Stimulated activated naive B cell treated with anti-CD40 and anti-IgM and Interleukin-4, amounts not matched to agents 10 μg/mL and 1 μg/mL and 100 μg/mL, for 72 hours (primary cell): ENCODE results near the gene SART1.
"Not testable (repeated sequence)": the region's sequence is repeated elsewhere in the genome, so short reads cannot be mapped to it uniquely, and the experiment has no call there.

Experiments used
- ATAC-seq, 2 donors: fragments of 150-1000 bp; cut with Tn5 transposase; replicated peaks; 2 replicates each; pipeline ENCODE4 v1.10.0; 2021; ENCODE audit warnings: moderate library complexity in 1 of 2
- DNase-seq: peaks from one replicate; pipeline ENCODE4 v3.0.0; 2021
- H3K27ac Mint-ChIP-seq: one replicate; pipeline ENCODE4 v1.8.0; 2022; ENCODE audit warnings: mild to moderate bottlenecking, mixed read lengths
- H3K27me3 Mint-ChIP-seq, 2 donors: one replicate each; pipeline ENCODE4 v1.8.0; 2022; ENCODE audit warnings: mixed read lengths in 2 of 2
- H3K36me3 Mint-ChIP-seq, 2 donors: one replicate each; pipeline ENCODE4 v1.8.0; 2022; ENCODE audit warnings: mixed read lengths in 2 of 2, mild to moderate bottlenecking in 1 of 2
- H3K4me1 Mint-ChIP-seq, 2 donors: one replicate each; pipeline ENCODE4 v1.8.0; 2022; ENCODE audit warnings: mixed read lengths in 2 of 2, mild to moderate bottlenecking in 1 of 2
- H3K4me3 Mint-ChIP-seq, 2 donors: one replicate each; pipeline ENCODE4 v1.8.0; 2022; ENCODE audit warnings: mild to moderate bottlenecking in 2 of 2, mixed read lengths in 2 of 2, moderate library complexity in 1 of 2
- H3K9me3 Mint-ChIP-seq, 2 donors: one replicate each; pipeline ENCODE4 v1.8.0; 2022; ENCODE audit warnings: mixed read lengths in 2 of 2, mild to moderate bottlenecking in 1 of 2

SART1 gene

DNA sequence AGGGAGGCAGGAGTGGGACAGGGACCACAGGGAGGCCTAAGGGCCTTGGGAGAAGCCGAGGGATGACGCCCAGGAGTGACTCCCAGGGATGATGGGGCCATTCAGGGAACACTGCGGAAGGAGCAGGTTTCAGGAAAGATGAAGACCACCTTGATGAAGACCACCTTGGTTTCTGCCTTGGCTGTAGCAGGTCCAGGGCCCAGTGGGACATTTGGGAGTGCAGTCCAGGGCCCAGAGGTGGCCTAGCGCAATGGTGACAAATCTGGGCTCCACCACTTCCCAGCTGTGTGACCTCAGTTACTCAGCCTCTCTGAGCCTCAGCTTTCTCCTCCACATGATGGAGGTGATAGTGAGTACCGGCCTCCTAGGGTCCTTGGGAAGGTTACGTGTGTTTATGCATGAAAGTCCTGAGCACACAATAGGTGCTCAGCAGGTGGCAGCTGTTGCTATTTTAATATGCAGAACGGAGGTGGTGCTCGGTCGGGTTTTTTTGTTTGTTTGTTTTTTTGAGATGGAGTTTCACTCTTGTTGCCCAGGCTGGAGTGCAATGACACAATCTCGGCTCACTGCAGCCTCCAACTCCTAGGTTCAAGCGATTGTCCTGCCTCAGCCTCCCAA lies 15.5 kb upstream of the SART1 start:
- Mint-ChIP-seq H3K4me3 (no peak overlapping the region), H3K27me3 (peaks cover 5 to 13% of the 10 kb centered on the region in 2 donors)
- ATAC-seq = no peak

DNA sequence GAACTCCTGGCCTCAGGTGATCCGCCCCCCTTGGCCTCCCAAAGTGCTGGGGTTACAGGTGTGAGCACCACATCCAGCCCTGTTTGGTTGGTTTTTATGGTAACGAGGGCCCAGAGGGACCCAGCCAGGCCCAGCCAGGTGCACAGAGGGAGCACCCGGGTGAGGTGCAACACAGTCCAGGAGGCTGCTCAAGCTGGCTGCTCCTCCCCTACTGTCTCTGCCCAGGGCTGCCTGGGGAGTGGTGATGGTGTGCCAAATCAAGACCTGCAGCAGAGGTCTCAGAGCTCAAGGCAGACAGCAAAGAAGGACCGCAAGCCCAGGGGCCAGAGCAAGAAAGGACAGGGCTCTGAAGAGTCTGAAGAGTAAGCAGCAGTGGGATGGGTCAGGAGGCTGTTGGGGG lies 14.9 kb upstream of the SART1 start:
- Mint-ChIP-seq H3K4me3 (no peak overlapping the region), H3K4me1 (peaks cover under 1 to 2% of the 10 kb centered on the region in 2 donors), H3K9me3 (no peaks in the 10 kb centered on the region), H3K27ac (no peak overlapping the region), H3K36me3 (no peaks in the 10 kb centered on the region), H3K27me3 (peaks cover 5 to 13% of the 10 kb centered on the region in 2 donors)
- DNase-seq (no peak), ATAC-seq (no peak)

More for the DNA sequence above, 15.5 kb upstream of the SART1 start:
- Mint-ChIP-seq H3K27ac (no peak overlapping the region), H3K9me3 (no peaks in the 10 kb centered on the region), H3K4me1 (peaks cover 6 to 8% of the 10 kb centered on the region in 2 donors), H3K36me3 (no peaks in the 10 kb centered on the region)
- no peak for DNase-seq

DNA sequence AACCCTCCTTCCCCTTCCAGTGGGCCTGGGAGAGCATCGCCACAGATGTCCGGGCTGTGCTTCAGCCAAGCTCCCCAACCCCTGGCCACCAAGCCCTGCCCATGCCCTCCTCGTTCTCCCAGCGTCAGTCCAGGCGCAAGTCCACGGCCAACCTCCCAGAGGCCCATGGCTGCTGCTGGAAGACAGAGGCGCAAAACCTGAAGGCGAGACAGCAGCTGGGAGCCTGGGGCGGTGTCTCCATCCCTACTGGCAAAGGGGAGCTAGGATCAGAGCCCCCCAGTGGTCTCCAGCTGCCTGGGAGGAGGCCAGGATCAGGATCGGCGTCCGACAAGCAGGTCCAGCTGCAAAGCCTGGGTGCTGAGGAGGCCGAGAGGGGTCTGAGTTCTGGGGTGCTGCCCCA lies 14.4 kb upstream of the SART1 start:
- no peaks in the 10 kb centered on the region for H3K4me1 Mint-ChIP-seq

DNA sequence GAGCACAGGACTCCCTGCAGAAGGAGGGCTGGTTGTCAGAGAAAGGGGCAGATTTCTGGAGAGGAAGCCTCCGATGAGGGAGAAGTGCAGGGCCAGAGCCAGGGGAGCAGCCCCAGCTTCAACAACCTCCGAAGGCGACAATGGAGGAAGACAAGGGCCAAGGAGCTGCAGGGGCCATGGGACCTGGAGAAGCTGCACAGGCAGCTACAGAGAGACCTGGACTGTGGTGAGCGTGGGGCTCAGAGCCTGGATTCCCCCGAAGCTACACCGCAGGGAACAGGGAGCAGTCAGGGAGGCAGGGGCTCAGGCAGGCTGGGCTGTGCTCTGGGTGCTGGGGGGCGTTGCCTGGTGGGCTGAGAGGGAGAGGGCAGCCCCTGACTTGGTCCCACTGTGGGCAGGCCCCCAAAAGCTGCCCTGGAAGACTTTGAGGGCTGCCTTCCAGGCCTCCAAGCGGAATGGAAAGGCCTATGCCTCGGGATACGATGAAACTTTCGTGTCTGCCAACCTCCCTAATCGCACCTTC lies 13.9 kb upstream of the SART1 start:
- ATAC-seq (no peak), DNase-seq (no peak)
- H3K4me3 Mint-ChIP-seq = no peak overlapping the region
- H3K27ac Mint-ChIP-seq = no peak overlapping the region
- no peaks in the 10 kb centered on the region for H3K36me3 Mint-ChIP-seq
- no peaks in the 10 kb centered on the region for H3K9me3 Mint-ChIP-seq
- H3K27me3 Mint-ChIP-seq = peaks cover 5 to 13% of the 10 kb centered on the region in 2 donors
- no peaks in the 10 kb centered on the region for H3K4me1 Mint-ChIP-seq

More for the DNA sequence above, 14.4 kb upstream of the SART1 start:
- no peak for ATAC-seq
- peaks cover 5 to 13% of the 10 kb centered on the region in 2 donors for H3K27me3 Mint-ChIP-seq
- no peaks in the 10 kb centered on the region for H3K9me3 Mint-ChIP-seq
- no peak for DNase-seq
- H3K27ac Mint-ChIP-seq = no peak overlapping the region
- H3K36me3 Mint-ChIP-seq = no peaks in the 10 kb centered on the region
- no peak overlapping the region for H3K4me3 Mint-ChIP-seq

DNA sequence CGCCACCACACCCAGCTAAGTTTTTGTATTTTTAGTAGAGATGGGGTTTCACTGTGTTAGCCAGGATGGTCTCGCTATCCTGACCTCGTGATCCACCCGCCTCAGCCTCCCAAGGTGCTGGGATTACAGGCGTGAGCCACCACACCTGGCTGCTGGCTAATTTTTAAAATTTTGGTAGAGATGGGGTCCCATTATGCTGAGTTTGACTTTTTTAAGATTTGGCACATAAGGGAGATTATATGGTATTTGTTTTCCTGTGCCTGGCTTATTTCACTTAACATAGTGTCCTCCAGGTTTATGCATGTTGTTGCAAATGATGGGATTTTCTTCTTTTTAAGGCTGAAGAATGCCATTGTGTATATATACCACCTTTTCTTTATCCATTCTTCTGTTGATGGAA lies 10.8 kb upstream of the SART1 start:
- H3K36me3 Mint-ChIP-seq, DNase-seq, H3K4me3 Mint-ChIP-seq, H3K27ac Mint-ChIP-seq, H3K9me3 Mint-ChIP-seq, H3K4me1 Mint-ChIP-seq, ATAC-seq: not testable (repeated sequence)
- H3K27me3 Mint-ChIP-seq = peaks cover 5 to 13% of the 10 kb centered on the region in 2 donors

DNA sequence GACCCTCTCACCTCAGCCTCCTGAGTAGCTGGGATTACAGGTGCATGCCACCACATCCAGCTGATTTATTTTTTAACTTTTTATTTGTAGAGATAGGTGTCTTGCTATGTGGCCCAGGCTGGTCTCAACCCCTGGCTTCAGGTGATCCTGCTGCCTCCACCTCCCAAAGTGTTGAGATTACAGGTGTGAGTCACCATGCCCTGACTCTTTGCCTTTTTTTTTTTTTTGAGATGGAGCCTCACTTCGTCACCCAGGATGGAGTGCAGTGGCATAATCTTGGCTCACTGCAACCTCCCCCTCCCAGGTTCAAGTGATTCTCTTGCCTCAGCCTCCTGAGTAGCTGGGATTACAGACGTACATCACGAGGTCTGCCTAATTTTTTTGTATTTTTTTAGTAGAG lies 9.9 kb upstream of the SART1 start:
- not testable (repeated sequence) for H3K27ac Mint-ChIP-seq, DNase-seq, H3K4me3 Mint-ChIP-seq, ATAC-seq, H3K9me3 Mint-ChIP-seq, H3K36me3 Mint-ChIP-seq, H3K4me1 Mint-ChIP-seq
- peaks cover 5 to 13% of the 10 kb centered on the region in 2 donors for H3K27me3 Mint-ChIP-seq

DNA sequence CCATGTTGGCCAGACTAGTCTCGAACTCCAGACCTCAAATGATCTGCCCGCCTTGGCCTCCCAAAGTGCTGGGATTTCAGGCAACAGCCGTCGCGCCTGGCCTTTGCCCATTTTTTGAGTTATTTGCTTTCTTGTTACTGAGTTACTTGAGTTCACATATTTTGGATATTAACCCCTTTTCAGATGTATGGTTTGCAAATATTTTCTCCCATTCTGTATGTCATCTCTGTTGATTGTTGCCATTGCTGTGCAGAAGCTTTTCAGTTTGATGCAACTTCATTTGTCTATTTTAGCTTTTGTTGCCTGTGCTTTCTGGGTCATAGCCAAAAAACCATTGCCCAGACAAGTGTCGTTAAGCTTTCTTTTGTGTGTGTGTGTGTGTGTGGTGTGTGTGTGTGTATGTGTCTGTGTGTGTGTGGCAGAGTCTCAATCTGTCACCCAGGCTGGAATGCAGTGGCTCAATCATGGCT lies 9.4 kb upstream of the SART1 start:
- DNase-seq (no peak), ATAC-seq (no peak)
- H3K4me3 Mint-ChIP-seq = no peak overlapping the region
- peaks cover 6 to 9% of the 10 kb centered on the region in 2 donors for H3K4me1 Mint-ChIP-seq
- peaks cover 5 to 12% of the 10 kb centered on the region in 2 donors for H3K27me3 Mint-ChIP-seq
- no peaks in the 10 kb centered on the region for H3K9me3 Mint-ChIP-seq
- H3K36me3 Mint-ChIP-seq = no peaks in the 10 kb centered on the region
- no peak overlapping the region for H3K27ac Mint-ChIP-seq

DNA sequence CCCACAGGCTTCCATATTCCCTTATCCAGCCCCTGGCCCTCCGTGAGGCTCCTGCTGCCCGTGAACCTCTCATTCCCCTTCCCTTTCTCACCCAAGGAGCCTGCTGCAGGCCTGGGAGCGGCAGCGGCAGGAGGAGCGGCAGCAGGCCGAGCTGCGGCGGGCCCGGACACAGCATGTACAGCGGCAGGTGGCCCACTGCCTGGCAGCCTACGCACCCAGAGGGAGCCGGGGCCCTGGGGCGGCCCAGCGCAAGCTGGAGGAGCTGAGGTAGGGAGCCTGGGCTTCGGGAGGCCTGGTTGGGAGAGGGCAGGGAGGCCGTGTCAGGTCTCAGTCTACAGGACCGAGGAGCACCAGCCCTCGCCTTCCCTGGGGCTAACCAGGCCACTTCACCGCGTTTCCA lies 8.1 kb upstream of the SART1 start:
- no peaks in the 10 kb centered on the region for H3K36me3 Mint-ChIP-seq
- no peak overlapping the region for H3K4me3 Mint-ChIP-seq
- ATAC-seq = no peak
- H3K4me1 Mint-ChIP-seq = peaks cover 15 to 22% of the 10 kb centered on the region in 2 donors
- no peak overlapping the region for H3K27ac Mint-ChIP-seq
- no peak for DNase-seq
- no peaks in the 10 kb centered on the region for H3K9me3 Mint-ChIP-seq
- H3K27me3 Mint-ChIP-seq = peaks cover 0 to under 1% of the 10 kb centered on the region in 2 donors

DNA sequence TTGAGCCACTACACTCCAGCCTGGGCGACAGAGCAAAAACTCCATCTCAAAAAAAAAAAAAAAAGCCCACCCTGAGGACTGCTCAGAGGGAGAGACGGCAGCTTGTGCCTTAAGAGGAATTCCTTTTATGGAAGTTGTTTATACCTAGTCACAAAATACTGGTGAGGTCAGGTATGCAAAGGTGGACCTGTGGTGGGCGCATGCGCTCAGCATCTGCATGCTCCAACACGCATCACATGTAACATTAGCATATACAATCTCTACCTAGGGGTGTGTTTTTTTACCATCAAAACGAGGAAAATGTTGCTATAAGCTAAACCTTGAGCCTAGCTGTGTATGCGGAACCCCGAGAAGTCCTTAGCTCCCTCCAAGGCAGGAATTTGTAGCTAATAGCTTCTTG lies 6.8 kb upstream of the SART1 start:
- H3K27ac Mint-ChIP-seq = no peak overlapping the region
- DNase-seq = no peak

DNA sequence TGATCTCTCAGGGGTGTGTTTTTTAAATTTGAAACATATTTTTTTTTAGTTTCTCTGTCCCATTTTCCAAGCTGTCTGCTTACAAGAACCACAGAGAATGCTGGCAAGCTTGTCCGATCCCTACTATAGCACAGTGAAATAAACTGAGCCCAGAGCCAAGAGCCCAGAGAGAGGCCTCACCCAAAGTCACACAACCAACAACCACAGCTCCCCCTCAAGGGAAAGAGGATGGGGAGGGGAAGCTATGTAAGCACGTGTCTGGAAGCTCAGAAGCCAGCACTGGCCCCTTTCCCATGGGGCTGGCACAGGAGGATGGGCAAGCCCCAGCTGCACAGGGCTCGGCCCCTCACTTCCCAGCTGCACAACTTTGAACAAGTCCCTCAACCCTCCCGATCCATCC lies 3.2 kb upstream of the SART1 start:
- no peaks in the 10 kb centered on the region for H3K9me3 Mint-ChIP-seq
- peak overlapping the region; percentile 37 for H3K27ac Mint-ChIP-seq
- no peak overlapping the region for H3K4me3 Mint-ChIP-seq
- no peaks in the 10 kb centered on the region for H3K27me3 Mint-ChIP-seq
- no peak for ATAC-seq
- no peak for DNase-seq
- H3K36me3 Mint-ChIP-seq = peaks cover 6 to 15% of the 10 kb centered on the region in 2 donors
- peaks cover 33 to 36% of the 10 kb centered on the region in 2 donors for H3K4me1 Mint-ChIP-seq

More for the DNA sequence above, 6.8 kb upstream of the SART1 start:
- no peaks in the 10 kb centered on the region for H3K9me3 Mint-ChIP-seq
- peaks cover 15 to 23% of the 10 kb centered on the region in 2 donors for H3K4me1 Mint-ChIP-seq
- no peaks in the 10 kb centered on the region for H3K27me3 Mint-ChIP-seq
- no peak overlapping the region for H3K4me3 Mint-ChIP-seq
- no peaks in the 10 kb centered on the region for H3K36me3 Mint-ChIP-seq
- no peak for ATAC-seq

DNA sequence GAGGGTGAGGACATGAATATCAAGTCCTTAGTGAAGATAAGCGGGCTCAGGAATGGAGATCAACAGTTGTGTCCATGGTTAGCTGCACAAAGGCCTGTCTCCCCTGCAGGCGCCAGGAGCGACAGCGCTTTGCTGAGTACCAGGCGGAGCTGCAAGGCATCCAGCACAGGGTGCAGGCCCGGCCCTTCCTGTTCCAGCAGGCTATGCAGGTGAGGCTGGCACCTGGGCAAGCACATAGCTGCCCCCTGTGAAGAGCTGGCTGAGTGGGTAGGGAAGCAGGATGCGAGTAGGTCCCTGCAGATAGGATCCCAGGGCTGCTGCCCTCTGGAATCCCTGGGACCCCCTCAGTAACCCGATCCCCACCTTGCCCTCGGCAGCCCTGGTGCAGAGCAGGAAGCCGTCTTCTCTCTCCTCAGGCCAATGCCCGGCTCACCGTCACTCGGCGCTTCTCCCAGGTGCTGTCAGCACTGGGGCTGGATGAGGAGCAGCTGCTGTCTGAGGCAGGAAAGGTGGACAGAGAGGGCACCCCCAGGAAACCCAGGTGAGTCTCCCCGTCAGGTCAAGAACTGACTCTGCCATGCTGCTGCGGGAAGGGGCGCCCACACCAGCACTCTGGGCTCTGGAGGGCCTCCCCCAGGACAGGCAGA lies 2.6 kb upstream of the SART1 start:
- H3K36me3 Mint-ChIP-seq = peaks cover 8 to 15% of the 10 kb centered on the region in 2 donors
- H3K27me3 Mint-ChIP-seq = no peaks in the 10 kb centered on the region
- peaks cover 35 to 42% of the 10 kb centered on the region in 2 donors for H3K4me1 Mint-ChIP-seq
- no peak overlapping the region for H3K4me3 Mint-ChIP-seq
- ATAC-seq (no peak), DNase-seq (no peak)
- no peak overlapping the region for H3K27ac Mint-ChIP-seq
- H3K9me3 Mint-ChIP-seq = no peaks in the 10 kb centered on the region

DNA sequence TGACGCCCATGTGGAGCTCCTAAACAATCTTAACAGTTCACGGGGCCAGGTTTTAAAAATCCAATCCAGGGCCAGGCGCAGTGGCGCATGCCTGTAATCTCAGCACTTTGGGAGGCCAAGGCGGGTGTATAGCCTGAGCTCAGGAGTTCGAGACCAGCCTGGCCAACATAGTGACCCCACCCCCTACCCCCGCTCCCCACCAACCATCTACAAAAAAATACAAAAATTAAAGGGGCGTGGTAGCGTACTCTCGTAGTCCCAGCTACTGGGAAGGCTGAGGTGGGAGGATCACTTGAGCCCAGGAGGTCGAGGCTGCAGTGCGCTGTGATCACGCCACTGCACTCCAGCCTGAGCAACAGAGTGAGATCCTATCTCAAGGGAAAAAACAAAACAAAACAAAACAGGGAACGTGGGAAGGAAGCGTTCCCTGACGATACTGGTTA lies 689 bp upstream of the SART1 start:
- H3K4me1 Mint-ChIP-seq = peaks cover 40 to 55% of the 10 kb centered on the region in 2 donors

DNA sequence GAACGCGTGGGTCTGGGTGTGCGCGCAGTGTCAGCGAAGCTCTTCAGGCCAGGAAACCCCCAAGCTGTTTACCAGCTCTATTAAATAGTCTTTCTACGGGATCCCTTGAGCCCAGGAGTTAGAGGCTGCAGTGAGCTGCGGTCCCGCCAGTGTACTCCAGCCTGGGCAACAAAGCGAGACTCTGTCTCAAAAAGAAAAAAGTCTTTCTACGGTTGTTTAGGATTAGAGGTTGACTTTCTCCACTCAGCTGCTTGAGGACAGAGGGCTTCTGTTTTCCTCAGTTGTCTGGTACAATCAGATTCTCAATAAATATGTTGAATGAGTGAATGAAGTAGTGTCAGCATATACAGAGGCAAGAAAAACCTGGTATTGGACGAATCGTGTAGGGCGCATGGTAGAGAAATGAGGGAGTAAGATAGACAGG lies 619 bp downstream of the SART1 start:
- Mint-ChIP-seq H3K4me3 (peak overlapping the region; percentile 95 to 98), H3K36me3 (peaks cover 31 to 42% of the 10 kb centered on the region in 2 donors), H3K27ac (peak overlapping the region; percentile 89), H3K27me3 (no peaks in the 10 kb centered on the region), H3K4me1 (peaks cover 33 to 48% of the 10 kb centered on the region in 2 donors), H3K9me3 (no peaks in the 10 kb centered on the region)
- DNase-seq (no peak), ATAC-seq (peak in 1 of 2 donors; percentile 41)

More for the DNA sequence above, 689 bp upstream of the SART1 start:
- H3K36me3 Mint-ChIP-seq = peaks cover 23 to 32% of the 10 kb centered on the region in 2 donors
- peak overlapping the region; percentile 95 to 98 for H3K4me3 Mint-ChIP-seq
- H3K27me3 Mint-ChIP-seq = no peaks in the 10 kb centered on the region
- peak; percentile 4 to 5 for ATAC-seq
- H3K9me3 Mint-ChIP-seq = no peaks in the 10 kb centered on the region
- no peak for DNase-seq
- H3K27ac Mint-ChIP-seq = peak overlapping the region; percentile 99

DNA sequence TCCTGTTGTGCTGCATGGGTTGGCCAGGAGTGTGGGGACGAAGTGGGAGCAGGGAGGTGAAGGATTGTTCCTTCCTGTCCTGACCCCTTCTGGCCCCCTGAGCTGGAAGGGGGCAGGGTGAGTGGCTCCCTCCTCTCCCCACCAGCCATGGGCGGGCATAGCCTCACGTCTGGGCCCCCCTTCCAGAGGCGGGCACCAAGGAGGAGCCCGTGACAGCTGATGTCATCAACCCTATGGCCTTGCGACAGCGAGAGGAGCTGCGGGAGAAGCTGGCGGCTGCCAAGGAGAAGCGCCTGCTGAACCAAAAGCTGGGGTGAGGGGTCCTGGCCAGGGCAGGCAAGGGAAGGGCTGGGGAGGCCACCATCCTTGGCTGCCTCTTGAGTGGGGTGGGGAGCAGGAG lies 3.4 kb downstream of the SART1 start:
- no peaks in the 10 kb centered on the region for H3K9me3 Mint-ChIP-seq
- ATAC-seq (no peak), DNase-seq (no peak)
- H3K4me3 Mint-ChIP-seq = no peak overlapping the region
- no peaks in the 10 kb centered on the region for H3K27me3 Mint-ChIP-seq
- H3K36me3 Mint-ChIP-seq = peaks cover 49 to 60% of the 10 kb centered on the region in 2 donors
- H3K4me1 Mint-ChIP-seq = peaks cover 28 to 42% of the 10 kb centered on the region in 2 donors
- H3K27ac Mint-ChIP-seq = peak overlapping the region; percentile 79
